Measurements from ENCODE around the gene ARHGEF25. TPM values are rescaled to one million over a fixed set of nuclear protein-coding genes. Genes with fewer than 3 reads are reported as not detected.
A peak's percentile ranks its signal among the peaks of the same experiment; 100 is the strongest.

The ARHGEF25 gene
- total RNA-seq, 1 experiment from 2014 or later = 20.9 TPM

DNA sequence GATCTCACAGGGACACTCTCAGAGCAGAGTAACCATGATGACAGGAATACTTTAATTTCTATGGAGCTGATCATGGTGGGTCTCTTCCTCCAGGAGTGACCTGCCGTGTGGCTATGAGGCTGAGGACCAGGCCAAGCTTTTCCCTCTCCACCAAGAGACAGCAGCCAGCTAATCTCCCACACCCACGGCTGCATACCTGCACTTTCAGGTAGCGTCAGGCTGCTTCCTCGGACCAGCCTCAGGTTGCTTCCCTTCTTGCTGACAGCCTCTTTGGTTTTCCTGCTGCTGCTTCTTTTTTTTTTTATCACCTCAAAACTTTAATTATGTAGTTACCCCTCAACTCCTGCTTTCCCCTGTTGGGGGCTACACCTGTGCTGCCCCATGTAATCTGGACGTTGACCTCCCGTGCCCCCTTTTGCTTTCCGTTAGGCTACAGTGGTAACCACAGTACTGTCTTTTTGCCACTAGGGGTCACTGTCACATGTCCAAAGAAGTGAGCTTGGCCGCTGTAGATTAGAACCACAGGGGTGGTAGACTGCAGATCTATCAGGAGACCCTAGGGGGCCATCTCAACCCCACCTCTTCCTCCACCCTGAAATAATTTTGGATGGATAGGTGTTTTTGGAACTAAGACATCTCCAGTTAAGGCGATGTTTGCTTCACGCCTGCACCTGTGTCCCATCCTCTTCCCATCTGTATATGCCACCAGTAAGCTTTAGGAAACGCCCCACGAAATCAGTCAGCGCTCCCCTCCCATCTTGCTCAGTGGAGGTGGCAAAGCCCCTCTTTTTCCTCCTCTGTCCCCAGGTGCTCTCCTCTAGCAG lies 28.0 kb upstream of the ARHGEF25 start:
- intact Hi-C loops (cut with micrococcal nuclease; ENCODE audit: unreplicated experiment) = loop anchor here (1.0 to 5.0 kb wide), 2 partner anchors 38 to 144 kb away; no protein-coding TSS in a partner anchor
- Histone ChIP-seq H3K36me3 (ENCODE audit: insufficient read depth, low read length, poor library complexity, severe bottlenecking) (no peaks in the 10 kb centered on the region), H3K4me1 (ENCODE audit: insufficient read depth, low read length, poor library complexity, severe bottlenecking) (no peaks in the 10 kb centered on the region), H3K9me3 (ENCODE audit: low read depth, low read length, poor library complexity, severe bottlenecking) (no peaks in the 10 kb centered on the region), H3K4me3 (ENCODE audit: low read depth, low read length, poor library complexity, severe bottlenecking) (no peak overlapping the region), H3K27me3 (replicated peaks; ENCODE audit: insufficient read depth, low read depth, low read length, poor library complexity) (peaks cover 4% of the 10 kb centered on the region), H3K27ac (ENCODE audit: low read depth, low read length, poor library complexity, severe bottlenecking) (no peak overlapping the region)
- no peak for TF ChIP-seq EZH2 (IDR thresholded peaks at IDR 0.05; ENCODE audit: borderline replicate concordance, low read depth, low read length, poor library complexity, severe bottlenecking)
- TF ChIP-seq CTCF (conservative IDR thresholded peaks at IDR 0.05; ENCODE audit: low read depth, low read length) = peak; percentile 98
- ChIA-PET CTCF (interaction anchor here (0.5 to 1.6 kb wide), 20 partner anchors 8 to 154 kb away, joined by 3 to 13 read pairs (median 4); partner anchors contain the start of genes B4GALNT1 and OS9), POLR2A (ENCODE audit: low non-redundant PET) (no interaction called here)
- BruUV-seq (replicated peaks) = no TSS peak
- peak; percentile 91 for DNase-seq (ENCODE audit: low spot score)

- BruUV-seq (replicated peaks) = no TSS peak
These were observed 27.2 kb upstream of the ARHGEF25 start for GRCh38 chr12:57584050-57584449.

DNA sequence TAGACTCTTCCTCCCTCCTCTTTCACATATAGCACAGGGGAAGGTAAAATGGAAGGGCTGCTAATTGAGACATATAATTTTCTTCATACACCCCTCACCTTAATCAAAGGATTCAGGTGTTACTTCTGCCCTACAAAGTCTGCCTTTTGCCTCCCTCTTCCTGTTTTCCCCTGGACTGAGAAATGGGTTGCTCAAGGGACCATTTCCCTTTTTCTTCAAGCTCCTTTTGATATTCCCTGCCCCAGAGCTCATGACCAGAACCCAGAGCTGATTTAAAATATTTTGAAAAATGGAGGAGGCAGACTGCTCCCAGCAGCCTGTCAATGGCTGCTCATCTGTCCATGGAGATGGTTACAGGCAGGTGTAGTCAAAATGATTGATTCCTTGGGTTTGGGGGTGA lies 26.5 kb upstream of the ARHGEF25 start:
- intact Hi-C loops (cut with micrococcal nuclease; ENCODE audit: unreplicated experiment) = loop anchor here (5.0 kb wide), 1 partner anchor 143 kb away; no protein-coding TSS in a partner anchor

More at GRCh38 chr12:57584050-57584449, 27.2 kb upstream of the ARHGEF25 start:
- H3K9me3 ChIP-seq (ENCODE audit: low read depth, low read length, poor library complexity, severe bottlenecking) = no peaks in the 10 kb centered on the region
- peaks cover 4% of the 10 kb centered on the region for H3K27me3 ChIP-seq (replicated peaks; ENCODE audit: insufficient read depth, low read depth, low read length, poor library complexity)
- no peaks in the 10 kb centered on the region for H3K4me1 ChIP-seq (ENCODE audit: insufficient read depth, low read length, poor library complexity, severe bottlenecking)
- CTCF ChIA-PET = interaction anchor here (0.9 to 1.6 kb wide), 7 partner anchors 13 to 47 kb away, joined by 3 to 5 read pairs (median 4); partner anchors contain the start of gene ARHGEF25
- no peak overlapping the region for H3K27ac ChIP-seq (ENCODE audit: low read depth, low read length, poor library complexity, severe bottlenecking)
- intact Hi-C loops (cut with micrococcal nuclease; ENCODE audit: unreplicated experiment) = loop anchor here (5.0 kb wide), 1 partner anchor 143 kb away; no protein-coding TSS in a partner anchor
- no peaks in the 10 kb centered on the region for H3K36me3 ChIP-seq (ENCODE audit: insufficient read depth, low read length, poor library complexity, severe bottlenecking)
- POLR2A ChIA-PET (ENCODE audit: low non-redundant PET) = no interaction called here
- no peak for DNase-seq (ENCODE audit: low spot score)
- TF ChIP-seq CTCF (conservative IDR thresholded peaks at IDR 0.05; ENCODE audit: low read depth, low read length) (no peak), EZH2 (IDR thresholded peaks at IDR 0.05; ENCODE audit: borderline replicate concordance, low read depth, low read length, poor library complexity, severe bottlenecking) (no peak)
- H3K4me3 ChIP-seq (ENCODE audit: low read depth, low read length, poor library complexity, severe bottlenecking) = no peak overlapping the region

More for the DNA sequence above, 26.5 kb upstream of the ARHGEF25 start:
- no TSS peak for BruUV-seq (replicated peaks)
- ChIA-PET POLR2A (ENCODE audit: low non-redundant PET) (no interaction called here), CTCF (interaction anchor here (0.6 to 1.2 kb wide), 5 partner anchors 17 to 1077 kb away, joined by 3 to 4 read pairs (median 3); partner anchors contain the start of gene ARHGEF25)
- H3K36me3 ChIP-seq (ENCODE audit: insufficient read depth, low read length, poor library complexity, severe bottlenecking) = no peaks in the 10 kb centered on the region
- H3K4me3 ChIP-seq (ENCODE audit: low read depth, low read length, poor library complexity, severe bottlenecking) = no peak overlapping the region
- no peak for DNase-seq (ENCODE audit: low spot score)
- no peak overlapping the region for H3K27ac ChIP-seq (ENCODE audit: low read depth, low read length, poor library complexity, severe bottlenecking)
- no peaks in the 10 kb centered on the region for H3K9me3 ChIP-seq (ENCODE audit: low read depth, low read length, poor library complexity, severe bottlenecking)
- H3K27me3 ChIP-seq (replicated peaks; ENCODE audit: insufficient read depth, low read depth, low read length, poor library complexity) = peaks cover 4% of the 10 kb centered on the region
- H3K4me1 ChIP-seq (ENCODE audit: insufficient read depth, low read length, poor library complexity, severe bottlenecking) = no peaks in the 10 kb centered on the region
- TF ChIP-seq CTCF (conservative IDR thresholded peaks at IDR 0.05; ENCODE audit: low read depth, low read length) (no peak), EZH2 (IDR thresholded peaks at IDR 0.05; ENCODE audit: borderline replicate concordance, low read depth, low read length, poor library complexity, severe bottlenecking) (no peak)
